A673 (cell line): Measurements from ENCODE around the gene MBNL2. TPM values are rescaled to one million over a fixed set of nuclear protein-coding genes. Genes with fewer than 3 reads are reported as not detected.

Experiments used
- BruUV-seq: library from RNA; stranded (reverse); fragments of 400-500 nt; replicated peaks from 2 replicates; lab custom pipeline; 2021; lab: Mats Ljungman, UMichigan
- CTCF ChIA-PET: fragments of 300-600 bp; sonication (Branson Sonifier 250); formaldehyde crosslinking; loops from one replicate; lab custom pipeline; 2022; ENCODE audit warnings: antibody characterized with exemption; lab: Charles Lee
- POLR2A ChIA-PET: fragments of 300-600 bp; sonication (Branson Sonifier 250); formaldehyde crosslinking; loops from one replicate; lab custom pipeline; 2022; ENCODE audit warnings: antibody characterized with exemption; ENCODE audit not compliant: low non-redundant PET; lab: Charles Lee
- DNase-seq: peaks from one replicate; pipeline ENCODE4 v3.0.0-alpha.2; 2015; ENCODE audit warnings: low spot score
- H3K27ac ChIP-seq: fragments of 200-600 bp; sonication (generic); 2 replicates; pipeline ENCODE4 v1.5.1; 2016; ENCODE audit warnings: mixed run types, low read depth, mild to moderate bottlenecking, mixed read lengths, antibody characterized with exemption, low read length; ENCODE audit not compliant: poor library complexity, severe bottlenecking
- H3K27me3 ChIP-seq: fragments of 200-600 bp; sonication (generic); replicated peaks from 2 replicates; pipeline ENCODE4 v1.6.1; 2017; ENCODE audit warnings: mixed run types, low read depth, mild to moderate bottlenecking, mixed read lengths, antibody characterized with exemption, low read length; ENCODE audit not compliant: insufficient read depth, poor library complexity
- H3K36me3 ChIP-seq: fragments of 200-600 bp; sonication (generic); 2 replicates; pipeline ENCODE4 v1.6.1; 2016; ENCODE audit warnings: mixed run types, mild to moderate bottlenecking, mixed read lengths, antibody characterized with exemption, low read length; ENCODE audit not compliant: insufficient read depth, poor library complexity, severe bottlenecking
- H3K4me1 ChIP-seq: fragments of 200-600 bp; sonication (generic); 2 replicates; pipeline ENCODE4 v1.6.1; 2017; ENCODE audit warnings: mixed run types, mild to moderate bottlenecking, mixed read lengths, antibody characterized with exemption, low read length; ENCODE audit not compliant: insufficient read depth, poor library complexity, severe bottlenecking
- H3K4me3 ChIP-seq: fragments of 200-600 bp; sonication (generic); 2 replicates; pipeline ENCODE4 v1.5.1; 2016; ENCODE audit warnings: low read depth, mixed run types, mild to moderate bottlenecking, mixed read lengths, low read length; ENCODE audit not compliant: poor library complexity, severe bottlenecking
- H3K9me3 ChIP-seq: fragments of 200-600 bp; sonication (generic); 2 replicates; pipeline ENCODE4 v1.6.1; 2016; ENCODE audit warnings: mixed run types, low read depth, mild to moderate bottlenecking, mixed read lengths, antibody characterized with exemption, low read length; ENCODE audit not compliant: poor library complexity, severe bottlenecking
- CTCF ChIP-seq: fragments of 300-800, 200-600 bp; sonication (generic); conservative IDR thresholded peaks from 2 replicates; pipeline ENCODE4 v1.5.1; 2017; ENCODE audit warnings: low read depth, mild to moderate bottlenecking, antibody characterized with exemption, low read length, moderate library complexity, mixed read lengths
- EZH2 ChIP-seq: fragments of 200-600 bp; sonication (generic); IDR thresholded peaks from 2 replicates; pipeline ENCODE4 v1.6.1; 2017; ENCODE audit warnings: borderline replicate concordance, low read depth, mild to moderate bottlenecking, mixed read lengths, antibody characterized with exemption, low read length; ENCODE audit not compliant: poor library complexity, severe bottlenecking
- intact Hi-C: fragments of 100-400 bp; cut with micrococcal nuclease; formaldehyde crosslinking; loops from one replicate; pipeline ENCODE4 v1.10.0; 2022; ENCODE audit not compliant: unreplicated experiment
- total RNA-seq: library from RNA; stranded (reverse); gene quantifications from 2 replicates; pipeline ENCODE4 v1.2.3, GENCODE V29; 2021

The MBNL2 gene
- total RNA-seq, 1 experiment from 2014 or later, result 12.0 TPM

DNA sequence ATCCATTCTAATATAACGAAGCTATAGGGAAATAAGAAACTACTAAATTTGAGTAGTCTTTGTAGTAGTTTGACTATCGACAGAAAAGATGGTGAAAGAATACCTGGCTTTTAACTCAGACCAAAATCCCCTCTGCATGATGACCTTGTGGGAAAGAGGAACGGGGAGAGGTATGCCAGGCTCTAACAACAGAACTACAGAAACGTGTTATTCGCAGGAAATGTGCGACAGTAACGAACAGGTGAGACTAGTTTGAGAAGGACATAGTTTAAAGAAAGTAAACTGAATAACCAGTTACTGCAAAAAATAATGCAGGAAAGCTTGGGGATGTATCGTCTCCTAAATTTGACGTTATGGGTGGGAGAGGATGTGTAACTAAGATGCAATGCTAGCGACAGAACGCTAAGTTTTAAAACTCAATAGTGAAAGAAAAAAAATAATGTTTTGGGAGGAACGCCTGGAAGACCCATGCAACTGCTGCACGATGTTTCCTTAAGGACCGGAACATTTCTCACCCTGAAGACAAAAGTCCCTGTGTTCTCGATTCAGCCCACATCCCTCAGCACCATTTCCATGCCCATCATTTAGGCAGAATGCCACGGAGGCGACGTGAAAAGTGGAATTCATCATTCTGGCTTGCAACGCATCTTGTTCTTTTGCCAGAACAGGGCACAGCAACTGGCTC, 210.2 kb downstream of the MBNL2 start:
- TF ChIP-seq CTCF (no peak), EZH2 (no peak)
- ChIA-PET CTCF (interaction anchor here (0.7 to 1.2 kb wide), 3 partner anchors 226 to 1688 kb away, joined by 3 to 4 read pairs (median 3); no protein-coding TSS in a partner anchor), POLR2A (no interaction called here)
- intact Hi-C loops, result loop anchor here (2.0 to 10.0 kb wide), 3 partner anchors 142 to 512 kb away; no protein-coding TSS in a partner anchor
- Histone ChIP-seq H3K27ac (peak overlapping the region; percentile 3), H3K36me3 (no peaks in the 10 kb centered on the region), H3K4me1 (peaks cover 21% of the 10 kb centered on the region), H3K4me3 (peak overlapping the region; percentile 81), H3K27me3 (no peaks in the 10 kb centered on the region), H3K9me3 (no peaks in the 10 kb centered on the region)
- no peak for DNase-seq
- TSS peak; percentile 61 for BruUV-seq

DNA sequence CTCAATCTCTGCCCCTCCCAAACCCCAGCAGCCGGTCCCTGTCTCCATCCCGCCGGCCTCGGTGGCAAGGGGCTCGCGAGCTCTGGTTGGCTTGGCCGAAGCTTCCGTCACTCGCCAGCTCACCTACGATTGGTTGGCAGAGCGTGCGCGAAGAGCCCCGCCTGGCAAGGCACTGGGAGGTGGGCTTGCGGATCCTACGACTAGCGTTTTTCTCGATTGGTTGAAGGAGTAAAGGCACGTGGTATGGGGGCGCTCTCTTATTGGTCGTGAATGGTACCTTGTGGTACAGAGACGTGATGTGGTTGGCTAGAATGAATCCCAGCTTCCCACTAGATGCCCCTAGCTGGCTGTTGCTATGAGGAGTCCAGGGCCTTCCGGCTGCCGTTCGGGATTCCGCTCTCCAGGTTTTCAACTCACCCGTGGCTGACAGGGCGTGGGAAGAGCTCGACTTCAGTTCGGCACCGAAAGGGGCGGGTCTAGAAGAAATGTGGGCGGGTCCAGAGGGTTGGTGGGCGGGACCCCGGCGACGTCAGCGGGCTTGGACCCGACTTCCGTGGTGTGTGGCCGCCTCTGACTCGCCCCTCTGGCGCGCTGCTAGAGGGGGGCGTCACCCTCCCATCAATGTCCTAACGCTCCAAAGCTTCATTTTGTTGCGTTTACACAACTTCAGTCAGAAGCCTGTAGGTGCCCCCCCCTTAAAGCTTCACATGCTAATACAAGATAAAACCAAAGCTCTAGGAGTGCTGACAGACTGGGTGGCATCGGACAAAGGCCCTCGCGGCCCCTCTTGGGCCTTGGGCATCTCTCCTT, 211.0 kb downstream of the MBNL2 start:
- TF ChIP-seq EZH2 (no peak), CTCF (no peak)
- intact Hi-C loops, result loop anchor here (2.0 to 10.0 kb wide), 3 partner anchors 142 to 512 kb away; no protein-coding TSS in a partner anchor
- Histone ChIP-seq H3K27ac (peak overlapping the region; percentile 98), H3K4me1 (peaks cover 29% of the 10 kb centered on the region), H3K4me3 (peak overlapping the region; percentile 81), H3K36me3 (no peaks in the 10 kb centered on the region), H3K9me3 (no peaks in the 10 kb centered on the region), H3K27me3 (no peaks in the 10 kb centered on the region)
- ChIA-PET CTCF (interaction anchor here (0.7 to 1.2 kb wide), 3 partner anchors 226 to 1688 kb away, joined by 3 to 4 read pairs (median 3); no protein-coding TSS in a partner anchor), POLR2A (interaction anchor here (0.6 kb wide), 1 partner anchor 136 kb away, joined by 4 read pairs; no protein-coding TSS in a partner anchor)
- no TSS peak for BruUV-seq
- DNase-seq, result peak; percentile 99

DNA sequence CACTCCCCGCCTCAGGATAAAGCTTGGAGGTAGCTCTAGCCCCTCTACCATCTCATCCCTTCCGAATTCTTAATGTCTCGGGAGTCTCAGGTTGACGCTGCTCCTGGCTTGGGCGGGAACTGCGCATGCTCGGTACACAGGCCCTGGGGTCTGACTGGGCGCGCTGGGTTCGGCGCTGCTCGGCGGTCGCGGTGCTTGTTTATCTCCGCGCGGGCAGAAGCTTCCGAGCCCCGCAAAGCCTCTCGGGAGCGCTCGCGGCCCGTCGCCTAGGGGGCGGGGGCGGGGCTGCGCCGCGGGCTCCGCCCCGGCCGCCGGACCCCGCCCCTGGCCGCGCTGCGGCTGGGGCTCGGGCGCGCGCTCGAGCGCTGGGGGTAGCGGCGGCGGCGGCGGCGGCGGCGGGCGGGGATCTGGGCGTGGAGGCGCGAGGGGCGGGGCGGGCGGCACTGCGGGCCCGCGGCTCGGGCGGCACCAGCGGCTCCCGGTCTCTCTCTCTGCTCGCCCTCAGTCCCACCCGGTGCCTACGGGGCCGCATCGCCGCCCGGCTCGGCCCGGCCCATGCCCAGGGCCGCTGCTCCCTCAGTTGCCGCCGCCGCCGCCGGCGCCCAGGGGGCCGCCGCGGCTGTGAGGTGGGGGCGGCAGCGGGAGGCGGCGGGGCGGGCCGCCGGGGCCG, 211.7 kb downstream of the MBNL2 start, which contains the start of gene RAP2A:
Gene RAP2A, plus strand, starts transcription at position 443 of the 670 bp plus-strand sequence. CDS start 302 bp downstream, outside the sequence.
- H3K36me3 ChIP-seq, result no peaks in the 10 kb centered on the region
- DNase-seq, result peak; percentile 94
- ChIA-PET POLR2A (interaction anchor here (0.6 kb wide), 1 partner anchor 136 kb away, joined by 4 read pairs; no protein-coding TSS in a partner anchor), CTCF (interaction anchor here (1.2 kb wide), 1 partner anchor 225 kb away, joined by 4 read pairs; no protein-coding TSS in a partner anchor)
- peak within 1 kb of the TSS; percentile 81 for H3K4me3 ChIP-seq
- H3K27ac ChIP-seq, result peak within 1 kb of the TSS; percentile 98
- intact Hi-C loops, result loop anchor here (2.0 to 10.0 kb wide), 3 partner anchors 141 to 511 kb away; no protein-coding TSS in a partner anchor
- H3K9me3 ChIP-seq, result no peaks in the 10 kb centered on the region
- TF ChIP-seq EZH2 (no peak), CTCF (0 out of 2 replicates have a peak, but pooled peaks have one; percentile 12)
- H3K4me1 ChIP-seq, result peaks cover 31% of the 10 kb centered on the region
- no peaks in the 10 kb centered on the region for H3K27me3 ChIP-seq
- no TSS peak for BruUV-seq
